Measurements from ENCODE around the gene SSUH2. TPM values are rescaled to one million over a fixed set of nuclear protein-coding genes. Genes with fewer than 3 reads are reported as not detected.

SSUH2 gene
- total RNA-seq, 1 experiment from 2014 or later: 0.51 TPM

GRCh38 chr3:8578282-8578681, 66.3 kb downstream of the SSUH2 start:
- BruUV-seq (replicated peaks): no TSS peak
- Mint-ChIP-seq H3K4me3 (ENCODE audit: unreplicated experiment) (no peak overlapping the region), H3K36me3 (ENCODE audit: insufficient read depth, unreplicated experiment) (no peaks in the 10 kb centered on the region), H3K27me3 (ENCODE audit: insufficient read depth, unreplicated experiment) (no peaks in the 10 kb centered on the region), H3K9me3 (ENCODE audit: unreplicated experiment) (no peaks in the 10 kb centered on the region), H3K4me1 (ENCODE audit: insufficient read depth, unreplicated experiment) (peaks cover 13% of the 10 kb centered on the region), H3K27ac (ENCODE audit: low read depth, unreplicated experiment) (no peak overlapping the region)
- CTCF ChIA-PET: no interaction called here
- POLR2A ChIA-PET: no interaction called here
- intact Hi-C loops (cut with micrococcal nuclease): no loop called here
- TF ChIP-seq CTCF (IDR thresholded peaks at IDR 0.05; ENCODE audit: unreplicated experiment): no peak
- no peak for DNase-seq (ENCODE audit: unreplicated experiment)

GRCh38 chr3:8576841-8577571, 67.6 kb downstream of the SSUH2 start:
- CTCF ChIA-PET: interaction anchor here (0.7 kb wide), 1 partner anchor 46 kb away, joined by 3 read pairs; no protein-coding TSS in a partner anchor
- no TSS peak for BruUV-seq (replicated peaks)
- POLR2A ChIA-PET: interaction anchor here (0.9 kb wide), 1 partner anchor 16 kb away, joined by 3 read pairs; no protein-coding TSS in a partner anchor

GRCh38 chr3:8576436-8576835, 68.2 kb downstream of the SSUH2 start:
- no peak overlapping the region for H3K27ac Mint-ChIP-seq (ENCODE audit: low read depth, unreplicated experiment)
- BruUV-seq (replicated peaks): no TSS peak
- CTCF ChIA-PET: no interaction called here

More at GRCh38 chr3:8576841-8577571, 67.6 kb downstream of the SSUH2 start:
- H3K4me1 Mint-ChIP-seq (ENCODE audit: insufficient read depth, unreplicated experiment): peaks cover 13% of the 10 kb centered on the region
- no peak for TF ChIP-seq CTCF (IDR thresholded peaks at IDR 0.05; ENCODE audit: unreplicated experiment)
- H3K36me3 Mint-ChIP-seq (ENCODE audit: insufficient read depth, unreplicated experiment): no peaks in the 10 kb centered on the region
- intact Hi-C loops (cut with micrococcal nuclease): no loop called here
- no peak for DNase-seq (ENCODE audit: unreplicated experiment)
- no peaks in the 10 kb centered on the region for H3K9me3 Mint-ChIP-seq (ENCODE audit: unreplicated experiment)
- H3K27ac Mint-ChIP-seq (ENCODE audit: low read depth, unreplicated experiment): no peak overlapping the region
- no peaks in the 10 kb centered on the region for H3K27me3 Mint-ChIP-seq (ENCODE audit: insufficient read depth, unreplicated experiment)
- no peak overlapping the region for H3K4me3 Mint-ChIP-seq (ENCODE audit: unreplicated experiment)

More at GRCh38 chr3:8576436-8576835, 68.2 kb downstream of the SSUH2 start:
- DNase-seq (ENCODE audit: unreplicated experiment): no peak
- Mint-ChIP-seq H3K9me3 (ENCODE audit: unreplicated experiment) (no peaks in the 10 kb centered on the region), H3K4me3 (ENCODE audit: unreplicated experiment) (no peak overlapping the region), H3K36me3 (ENCODE audit: insufficient read depth, unreplicated experiment) (no peaks in the 10 kb centered on the region), H3K4me1 (ENCODE audit: insufficient read depth, unreplicated experiment) (peaks cover 14% of the 10 kb centered on the region), H3K27me3 (ENCODE audit: insufficient read depth, unreplicated experiment) (no peaks in the 10 kb centered on the region)
- intact Hi-C loops (cut with micrococcal nuclease): no loop called here
- no peak for TF ChIP-seq CTCF (IDR thresholded peaks at IDR 0.05; ENCODE audit: unreplicated experiment)
- POLR2A ChIA-PET: interaction anchor here (0.9 kb wide), 1 partner anchor 17 kb away, joined by 3 read pairs; no protein-coding TSS in a partner anchor

Measured in MCF 10A (cell line).